BLaER1 (cell line): ENCODE results near the gene TMTC2.

Source experiments
- H3K27ac ChIP-seq: shearing (Covaris generic); formaldehyde crosslinking; 2 replicates; pipeline ENCODE4 v1.8.1; 2022
- H3K27me3 ChIP-seq: shearing (Covaris generic); formaldehyde crosslinking; 2 replicates; pipeline ENCODE4 v1.8.1; 2022
- H3K36me3 ChIP-seq: shearing (Covaris generic); formaldehyde crosslinking; 2 replicates; pipeline ENCODE4 v1.8.1; 2022
- H3K4me1 ChIP-seq: shearing (Covaris generic); formaldehyde crosslinking; 2 replicates; pipeline ENCODE4 v1.8.1; 2022
- H3K4me2 ChIP-seq: shearing (Covaris generic); formaldehyde crosslinking; 2 replicates; pipeline ENCODE4 v1.8.1; 2022
- H3K4me3 ChIP-seq: shearing (Covaris generic); formaldehyde crosslinking; 2 replicates; pipeline ENCODE4 v1.8.1; 2022
- H3K9ac ChIP-seq: shearing (Covaris generic); formaldehyde crosslinking; 2 replicates; pipeline ENCODE4 v1.8.1; 2022
- H3K9me3 ChIP-seq: shearing (Covaris generic); formaldehyde crosslinking; 2 replicates; pipeline ENCODE4 v1.8.1; 2022
- H4K20me1 ChIP-seq: shearing (Covaris generic); formaldehyde crosslinking; 2 replicates; pipeline ENCODE4 v1.8.1; 2022
- Cebpa-rat ChIP-seq: shearing (Covaris generic); IDR thresholded peaks from 2 replicates; pipeline ENCODE4 v1.8.1; 2022

The TMTC2 gene

GRCh38 chr12:82981150-82981549 lies 294.4 kb downstream of the TMTC2 start:
- no peak overlapping the region for H3K4me3 ChIP-seq
- TF ChIP-seq Cebpa-rat = no peak
- H3K9me3 ChIP-seq = no peaks in the 10 kb centered on the region
- H3K4me2 ChIP-seq = no peak overlapping the region
- H3K9ac ChIP-seq = no peak overlapping the region
- no peaks in the 10 kb centered on the region for H3K4me1 ChIP-seq
- no peaks in the 10 kb centered on the region for H3K36me3 ChIP-seq
- no peak overlapping the region for H3K27ac ChIP-seq
- H3K27me3 ChIP-seq = no peaks in the 10 kb centered on the region
- H4K20me1 ChIP-seq = no peaks in the 10 kb centered on the region

- Histone ChIP-seq H3K27me3 (no peaks in the 10 kb centered on the region), H3K4me2 (no peak overlapping the region), H3K4me3 (no peak overlapping the region), H3K9ac (no peak overlapping the region), H3K27ac (no peak overlapping the region), H3K4me1 (no peaks in the 10 kb centered on the region), H3K36me3 (no peaks in the 10 kb centered on the region), H4K20me1 (no peaks in the 10 kb centered on the region), H3K9me3 (no peaks in the 10 kb centered on the region)
- TF ChIP-seq Cebpa-rat = no peak
These were observed 307.4 kb downstream of the TMTC2 start for GRCh38 chr12:82994117-82994516.

GRCh38 chr12:82996168-82996812 lies 309.6 kb downstream of the TMTC2 start:
- Histone ChIP-seq H3K4me1 (no peaks in the 10 kb centered on the region), H3K4me2 (no peak overlapping the region), H4K20me1 (no peaks in the 10 kb centered on the region), H3K9ac (no peak overlapping the region), H3K27ac (no peak overlapping the region), H3K4me3 (no peak overlapping the region), H3K9me3 (no peaks in the 10 kb centered on the region), H3K36me3 (no peaks in the 10 kb centered on the region), H3K27me3 (no peaks in the 10 kb centered on the region)
- no peak for TF ChIP-seq Cebpa-rat

GRCh38 chr12:82998509-82998908 lies 311.8 kb downstream of the TMTC2 start:
- Histone ChIP-seq H3K4me2 (no peak overlapping the region), H3K27me3 (no peaks in the 10 kb centered on the region)

GRCh38 chr12:83003026-83003425 lies 316.3 kb downstream of the TMTC2 start:
- H3K27me3 ChIP-seq = no peaks in the 10 kb centered on the region
- no peak overlapping the region for H3K4me3 ChIP-seq
- no peaks in the 10 kb centered on the region for H3K4me1 ChIP-seq
- no peak overlapping the region for H3K4me2 ChIP-seq
- H3K9ac ChIP-seq = no peak overlapping the region
- H3K36me3 ChIP-seq = no peaks in the 10 kb centered on the region
- H3K9me3 ChIP-seq = peaks cover 13% of the 10 kb centered on the region; the same call in 1 of the 2 replicates
- no peaks in the 10 kb centered on the region for H4K20me1 ChIP-seq
- no peak for TF ChIP-seq Cebpa-rat
- H3K27ac ChIP-seq = no peak overlapping the region

More at GRCh38 chr12:82998509-82998908, 311.8 kb downstream of the TMTC2 start:
- no peak for TF ChIP-seq Cebpa-rat
- no peaks in the 10 kb centered on the region for H3K36me3 ChIP-seq
- H3K9me3 ChIP-seq = no peaks in the 10 kb centered on the region
- H4K20me1 ChIP-seq = no peaks in the 10 kb centered on the region
- H3K27ac ChIP-seq = no peak overlapping the region
- H3K9ac ChIP-seq = no peak overlapping the region
- H3K4me1 ChIP-seq = no peaks in the 10 kb centered on the region
- no peak overlapping the region for H3K4me3 ChIP-seq

GRCh38 chr12:83005534-83006197 lies 319.0 kb downstream of the TMTC2 start:
- Histone ChIP-seq H3K4me2 (no peak overlapping the region), H4K20me1 (no peaks in the 10 kb centered on the region), H3K4me3 (no peak overlapping the region), H3K9me3 (peaks cover 40% of the 10 kb centered on the region), H3K9ac (no peak overlapping the region), H3K36me3 (no peaks in the 10 kb centered on the region), H3K4me1 (no peaks in the 10 kb centered on the region), H3K27ac (no peak overlapping the region), H3K27me3 (no peaks in the 10 kb centered on the region)
- no peak for TF ChIP-seq Cebpa-rat

GRCh38 chr12:83008703-83009102 lies 322.0 kb downstream of the TMTC2 start:
- no peak overlapping the region for H3K4me3 ChIP-seq
- H3K4me1 ChIP-seq = no peaks in the 10 kb centered on the region
- H3K27me3 ChIP-seq = no peaks in the 10 kb centered on the region
- TF ChIP-seq Cebpa-rat = no peak
- no peak overlapping the region for H3K4me2 ChIP-seq
- H3K27ac ChIP-seq = no peak overlapping the region
- peaks cover 48% of the 10 kb centered on the region for H3K9me3 ChIP-seq
- no peaks in the 10 kb centered on the region for H4K20me1 ChIP-seq
- no peaks in the 10 kb centered on the region for H3K36me3 ChIP-seq
- H3K9ac ChIP-seq = no peak overlapping the region

- peaks cover 48% of the 10 kb centered on the region for H3K9me3 ChIP-seq
- no peaks in the 10 kb centered on the region for H4K20me1 ChIP-seq
- TF ChIP-seq Cebpa-rat = no peak
- no peaks in the 10 kb centered on the region for H3K36me3 ChIP-seq
- H3K9ac ChIP-seq = no peak overlapping the region
- H3K4me2 ChIP-seq = no peak overlapping the region
- no peak overlapping the region for H3K4me3 ChIP-seq
- no peak overlapping the region for H3K27ac ChIP-seq
- H3K4me1 ChIP-seq = no peaks in the 10 kb centered on the region
- H3K27me3 ChIP-seq = no peaks in the 10 kb centered on the region
These were observed 323.6 kb downstream of the TMTC2 start for GRCh38 chr12:83010169-83010804.

GRCh38 chr12:83015390-83016217 lies 328.9 kb downstream of the TMTC2 start:
- Histone ChIP-seq H4K20me1 (no peaks in the 10 kb centered on the region), H3K27me3 (no peaks in the 10 kb centered on the region), H3K36me3 (no peaks in the 10 kb centered on the region), H3K4me1 (no peaks in the 10 kb centered on the region), H3K9me3 (peaks cover 9% of the 10 kb centered on the region), H3K9ac (no peak overlapping the region), H3K27ac (no peak overlapping the region), H3K4me3 (no peak overlapping the region), H3K4me2 (no peak overlapping the region)
- TF ChIP-seq Cebpa-rat = no peak
